ENCODE measurements around the gene CST7. TPM values are rescaled to one million over a fixed set of nuclear protein-coding genes. Genes with fewer than 3 reads are reported as not detected.

Gene CST7
- total and polyA plus RNA-seq, 2 of the 13 experiments (the other 11 are each of a cell fraction or from before 2014, with no cell fraction given): not detected

DNA sequence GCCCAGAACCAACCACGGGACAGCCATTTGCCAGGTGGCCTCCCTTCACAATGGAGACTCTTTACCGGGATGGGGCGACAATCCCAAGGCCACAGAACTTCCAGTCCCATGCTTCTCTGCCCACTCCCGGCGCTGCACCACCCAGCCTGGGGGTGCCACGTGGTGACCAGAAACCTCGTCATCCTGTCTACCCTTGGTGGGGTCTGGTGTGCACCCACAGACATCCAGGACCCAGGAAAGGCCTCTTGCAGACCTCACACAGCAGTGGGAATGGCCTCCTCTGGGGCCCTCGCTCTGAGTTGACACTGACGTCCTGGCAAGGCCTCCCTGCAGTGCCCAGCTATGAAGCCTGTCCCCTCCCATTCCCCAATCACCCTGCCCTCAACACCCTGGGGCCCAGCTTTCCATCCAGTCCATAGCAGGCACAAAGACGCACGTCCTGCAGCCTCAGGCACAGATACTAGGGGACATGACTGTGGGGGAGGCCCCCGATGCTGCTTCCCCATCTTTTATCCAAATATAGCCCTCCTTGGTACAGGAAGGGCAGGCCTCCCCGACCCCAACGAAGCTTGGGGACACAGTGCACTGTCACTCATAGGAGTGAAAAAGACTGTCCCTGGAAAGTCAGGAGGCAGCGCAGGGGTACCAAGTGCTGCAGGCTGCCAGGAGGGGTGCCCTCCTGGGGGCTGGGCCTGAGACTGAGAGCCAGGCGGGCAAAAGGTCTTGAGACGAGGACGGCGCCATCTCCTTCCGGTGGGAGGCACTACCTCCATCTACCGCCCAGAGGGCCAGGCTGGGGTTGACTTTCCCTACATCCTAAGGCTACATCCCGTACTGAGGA, 7.2 kb downstream of the CST7 start:
- Histone ChIP-seq H3K4me1 (ENCODE audit: insufficient read depth, low read length) (0 out of 2 replicates have a peak, but pooled peaks cover 5% of the 10 kb centered on the region), H3K79me2 (ENCODE audit: insufficient read depth, low read length) (no peaks in the 10 kb centered on the region), H3K36me3 (replicated peaks in 1 of 2; ENCODE audit: control insufficient read depth in 1 of 2, insufficient read depth in 2 of 2, low read length in 2 of 2) (peaks cover 11 to 17% of the 10 kb centered on the region in 2 experiments; a peak in 4 of 5 replicates), H3K4me3 (replicated peaks in 1 of 3; ENCODE audit: insufficient read depth in 1 of 3, low read depth in 2 of 3, low read length in 3 of 3) (no peak overlapping the region), H4K20me1 (ENCODE audit: insufficient read depth, low read length) (no peaks in the 10 kb centered on the region; the same call in 1 of the 2 replicates), H3K4me2 (ENCODE audit: low read depth, low read length) (no peak overlapping the region), H3K27me3 (ENCODE audit: control insufficient read depth in 1 of 2, insufficient read depth in 2 of 2, low read length in 2 of 2) (no peaks in the 10 kb centered on the region; a peak in 1 of 5 replicates), H2AFZ (ENCODE audit: low read length) (no peak overlapping the region), H3K9me3 (ENCODE audit: low read length) (no peaks in the 10 kb centered on the region), H3K27ac (ENCODE audit: extremely low read length, insufficient read depth, low read length) (no peak overlapping the region), H3K9ac (ENCODE audit: insufficient read depth, low read depth, low read length) (no peak overlapping the region; the same call in 1 of the 2 replicates)
- intact Hi-C loops (cut with micrococcal nuclease; ENCODE audit: unreplicated experiment) (no loop called here), in situ Hi-C loops (cut with HindIII; ENCODE audit: extremely low pct_ligation_motif_present, low pct_unique_long_range_greater_than_20kb) (no loop called here)
- BruUV-seq (replicated peaks): no TSS peak
- FAIRE-seq (no peak), ATAC-seq (no peak), DNase-seq (ENCODE audit: low spot score) (no peak)
- WGBS (ENCODE audit: low lambda C conversion rate): 94% methylated on average over 22 of the region's 22 CpGs
- TF ChIP-seq ZNF510 (CRISPR knock-in tag; IDR thresholded peaks at IDR 0.05; ENCODE audit: low read depth): no peak
- TF ChIP-seq PTBP1 (IDR thresholded peaks at IDR 0.05; ENCODE audit: low read depth, low read length, poor library complexity, severe bottlenecking): no peak
- TF ChIP-seq ZNF431 (CRISPR knock-in tag; IDR thresholded peaks at IDR 0.05; ENCODE audit: borderline replicate concordance, low read depth): no peak
- TF ChIP-seq, protein P1, sequence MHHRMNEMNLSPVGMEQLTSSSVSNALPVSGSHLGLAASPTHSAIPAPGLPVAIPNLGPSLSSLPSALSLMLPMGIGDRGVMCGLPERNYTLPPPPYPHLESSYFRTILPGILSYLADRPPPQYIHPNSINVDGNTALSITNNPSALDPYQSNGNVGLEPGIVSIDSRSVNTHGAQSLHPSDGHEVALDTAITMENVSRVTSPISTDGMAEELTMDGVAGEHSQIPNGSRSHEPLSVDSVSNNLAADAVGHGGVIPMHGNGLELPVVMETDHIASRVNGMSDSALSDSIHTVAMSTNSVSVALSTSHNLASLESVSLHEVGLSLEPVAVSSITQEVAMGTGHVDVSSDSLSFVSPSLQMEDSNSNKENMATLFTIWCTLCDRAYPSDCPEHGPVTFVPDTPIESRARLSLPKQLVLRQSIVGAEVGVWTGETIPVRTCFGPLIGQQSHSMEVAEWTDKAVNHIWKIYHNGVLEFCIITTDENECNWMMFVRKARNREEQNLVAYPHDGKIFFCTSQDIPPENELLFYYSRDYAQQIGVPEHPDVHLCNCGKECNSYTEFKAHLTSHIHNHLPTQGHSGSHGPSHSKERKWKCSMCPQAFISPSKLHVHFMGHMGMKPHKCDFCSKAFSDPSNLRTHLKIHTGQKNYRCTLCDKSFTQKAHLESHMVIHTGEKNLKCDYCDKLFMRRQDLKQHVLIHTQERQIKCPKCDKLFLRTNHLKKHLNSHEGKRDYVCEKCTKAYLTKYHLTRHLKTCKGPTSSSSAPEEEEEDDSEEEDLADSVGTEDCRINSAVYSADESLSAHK (CRISPR knock-in tag; IDR thresholded peaks at IDR 0.05; ENCODE audit: borderline replicate concordance): no peak
- 0 out of 2 replicates have a peak, but pooled peaks have one; percentile 29 for TF ChIP-seq KDM5B (CRISPR knock-in tag; IDR thresholded peaks at IDR 0.05; ENCODE audit: borderline replicate concordance)
- TF ChIP-seq ZNF549 (CRISPR knock-in tag; IDR thresholded peaks at IDR 0.05): no peak
- CTCF ChIA-PET (ENCODE audit: low intra/inter-chr PET ratio, low total read pairs): no interaction called here
- POLR2A ChIA-PET: no interaction called here

Measured in HepG2 (cell line).